SU-DHL-6 (cell line): ENCODE results near the gene KDM1A.

Experiments used
- H2AFZ ChIP-seq: fragments of 200-600 bp; sonication (generic); 2 replicates; pipeline ENCODE4 v1.6.1; 2014; ENCODE audit warnings: low read depth, mild to moderate bottlenecking, moderate library complexity, mixed read lengths, antibody characterized with exemption, low read length; ENCODE audit not compliant: severe bottlenecking
- H3F3A ChIP-seq: fragments of 200-600 bp; shearing (Covaris generic); 2 replicates; pipeline ENCODE4 v1.6.0; 2016; ENCODE audit warnings: antibody characterized with exemption, mild to moderate bottlenecking; ENCODE audit not compliant: insufficient read depth
- H3K27ac ChIP-seq: fragments of 200-600 bp; sonication (generic); 2 replicates; pipeline ENCODE4 v1.5.1; 2016; ENCODE audit warnings: low read depth, mild to moderate bottlenecking, low read length, moderate library complexity, mixed read lengths
- H3K27me3 ChIP-seq: fragments of 200-600 bp; sonication (generic), shearing (Covaris generic); 2 replicates; pipeline ENCODE4 v1.6.0; 2014; ENCODE audit warnings: mild to moderate bottlenecking, low read length
- H3K36me3 ChIP-seq: fragments of 200-600 bp; sonication (generic); 2 replicates; pipeline ENCODE4 v1.6.1; 2014; ENCODE audit warnings: mild to moderate bottlenecking, low read length, mixed read lengths
- H3K4me2 ChIP-seq: fragments of 300-600, 200-600 bp; shearing (Covaris generic), sonication (generic); 2 replicates; pipeline ENCODE4 v1.6.0; 2014; ENCODE audit warnings: low read length, low read depth, mild to moderate bottlenecking; ENCODE audit not compliant: poor library complexity, severe bottlenecking
- H3K4me3 ChIP-seq: fragments of 200-600 bp; sonication (generic); 2 replicates; pipeline ENCODE4 v1.5.1; 2014; ENCODE audit warnings: antibody characterized with exemption, low read length, mild to moderate bottlenecking, mixed read lengths; ENCODE audit not compliant: insufficient read depth, poor library complexity, severe bottlenecking
- H3K79me2 ChIP-seq: fragments of 200-600 bp; sonication (generic); 2 replicates; pipeline ENCODE4 v1.6.1; 2014; ENCODE audit warnings: mild to moderate bottlenecking, low read length, moderate library complexity; ENCODE audit not compliant: insufficient read depth
- H3K9ac ChIP-seq: fragments of 200-600 bp; sonication (generic); 2 replicates; pipeline ENCODE4 v1.7.0; 2014; ENCODE audit warnings: mild to moderate bottlenecking, low read length
- H3K9me2 ChIP-seq: fragments of 200-600 bp; sonication (generic); replicated peaks from 2 replicates; pipeline ENCODE4 v1.6.1; 2014; ENCODE audit warnings: low read length; ENCODE audit not compliant: insufficient read depth
- H3K9me3 ChIP-seq: fragments of 200-600 bp; sonication (generic); 2 replicates; pipeline ENCODE4 v1.6.1; 2014; ENCODE audit warnings: low read length, mixed read lengths; ENCODE audit not compliant: insufficient read depth
- H4K20me1 ChIP-seq: fragments of 200-600 bp; sonication (generic); 2 replicates; pipeline ENCODE4 v1.6.1; 2014; ENCODE audit warnings: low read depth, mild to moderate bottlenecking, antibody characterized with exemption, low read length, moderate library complexity, mixed read lengths
- EZH2phosphoT487 ChIP-seq: fragments of 200-600 bp; sonication (generic), shearing (Covaris generic); conservative IDR thresholded peaks from 2 replicates; pipeline ENCODE4 v1.6.1; 2018; ENCODE audit warnings: mild to moderate bottlenecking, antibody characterized with exemption, low read length, moderate library complexity, mixed read lengths
- TF ChIP-seq, protein P1 (sequence below): fragments of 200-600 bp; sonication (generic); IDR thresholded peaks from one replicate; pipeline ENCODE4 v1.5.1; 2017; ENCODE audit warnings: antibody characterized with exemption, mild to moderate bottlenecking, low read length, moderate library complexity; ENCODE audit not compliant: insufficient read depth, poor library complexity, severe bottlenecking

Gene KDM1A

DNA sequence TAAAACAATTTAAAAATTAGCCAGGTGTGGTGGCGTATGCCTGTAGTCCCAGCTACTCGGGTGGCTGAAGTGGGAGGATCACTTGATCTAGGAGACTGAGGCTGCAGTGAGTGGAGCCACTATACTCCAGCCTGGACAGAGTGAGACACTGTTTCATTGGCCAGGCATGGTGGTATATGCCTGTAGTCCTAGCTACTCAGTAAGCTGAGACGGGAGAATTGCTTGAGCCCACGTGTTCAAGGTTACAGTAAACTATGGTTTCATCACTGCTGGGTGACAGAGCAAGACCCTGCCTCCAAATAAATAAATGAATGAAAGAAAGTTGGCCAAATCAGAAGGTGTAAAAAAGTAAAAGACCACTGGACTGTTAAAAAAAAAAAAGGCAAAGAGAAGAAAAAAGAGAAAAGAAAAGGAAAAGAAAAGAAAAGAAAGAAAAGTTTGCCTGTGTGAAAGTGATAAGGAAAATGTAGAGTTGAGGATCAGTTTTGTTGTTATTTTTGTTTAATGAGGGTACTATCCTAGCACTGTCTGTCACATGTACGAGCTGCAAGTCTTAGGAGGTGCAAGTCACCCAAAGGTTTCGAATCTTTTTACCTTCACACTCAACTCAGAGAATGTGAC is 97.1 kb downstream of the KDM1A start:
- Histone ChIP-seq H3K27me3 (no peaks in the 10 kb centered on the region), H3K9ac (no peak overlapping the region), H2AFZ (no peak overlapping the region), H3F3A (no peaks in the 10 kb centered on the region), H3K36me3 (no peaks in the 10 kb centered on the region), H3K9me2 (no peaks in the 10 kb centered on the region), H4K20me1 (no peaks in the 10 kb centered on the region), H3K79me2 (no peaks in the 10 kb centered on the region), H3K4me2 (no peak overlapping the region), H3K4me3 (no peak overlapping the region), H3K27ac (no peak overlapping the region), H3K9me3 (no peaks in the 10 kb centered on the region)
- TF ChIP-seq, protein P1, sequence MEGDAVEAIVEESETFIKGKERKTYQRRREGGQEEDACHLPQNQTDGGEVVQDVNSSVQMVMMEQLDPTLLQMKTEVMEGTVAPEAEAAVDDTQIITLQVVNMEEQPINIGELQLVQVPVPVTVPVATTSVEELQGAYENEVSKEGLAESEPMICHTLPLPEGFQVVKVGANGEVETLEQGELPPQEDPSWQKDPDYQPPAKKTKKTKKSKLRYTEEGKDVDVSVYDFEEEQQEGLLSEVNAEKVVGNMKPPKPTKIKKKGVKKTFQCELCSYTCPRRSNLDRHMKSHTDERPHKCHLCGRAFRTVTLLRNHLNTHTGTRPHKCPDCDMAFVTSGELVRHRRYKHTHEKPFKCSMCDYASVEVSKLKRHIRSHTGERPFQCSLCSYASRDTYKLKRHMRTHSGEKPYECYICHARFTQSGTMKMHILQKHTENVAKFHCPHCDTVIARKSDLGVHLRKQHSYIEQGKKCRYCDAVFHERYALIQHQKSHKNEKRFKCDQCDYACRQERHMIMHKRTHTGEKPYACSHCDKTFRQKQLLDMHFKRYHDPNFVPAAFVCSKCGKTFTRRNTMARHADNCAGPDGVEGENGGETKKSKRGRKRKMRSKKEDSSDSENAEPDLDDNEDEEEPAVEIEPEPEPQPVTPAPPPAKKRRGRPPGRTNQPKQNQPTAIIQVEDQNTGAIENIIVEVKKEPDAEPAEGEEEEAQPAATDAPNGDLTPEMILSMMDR, result no peak
- no peak for TF ChIP-seq EZH2phosphoT487

DNA sequence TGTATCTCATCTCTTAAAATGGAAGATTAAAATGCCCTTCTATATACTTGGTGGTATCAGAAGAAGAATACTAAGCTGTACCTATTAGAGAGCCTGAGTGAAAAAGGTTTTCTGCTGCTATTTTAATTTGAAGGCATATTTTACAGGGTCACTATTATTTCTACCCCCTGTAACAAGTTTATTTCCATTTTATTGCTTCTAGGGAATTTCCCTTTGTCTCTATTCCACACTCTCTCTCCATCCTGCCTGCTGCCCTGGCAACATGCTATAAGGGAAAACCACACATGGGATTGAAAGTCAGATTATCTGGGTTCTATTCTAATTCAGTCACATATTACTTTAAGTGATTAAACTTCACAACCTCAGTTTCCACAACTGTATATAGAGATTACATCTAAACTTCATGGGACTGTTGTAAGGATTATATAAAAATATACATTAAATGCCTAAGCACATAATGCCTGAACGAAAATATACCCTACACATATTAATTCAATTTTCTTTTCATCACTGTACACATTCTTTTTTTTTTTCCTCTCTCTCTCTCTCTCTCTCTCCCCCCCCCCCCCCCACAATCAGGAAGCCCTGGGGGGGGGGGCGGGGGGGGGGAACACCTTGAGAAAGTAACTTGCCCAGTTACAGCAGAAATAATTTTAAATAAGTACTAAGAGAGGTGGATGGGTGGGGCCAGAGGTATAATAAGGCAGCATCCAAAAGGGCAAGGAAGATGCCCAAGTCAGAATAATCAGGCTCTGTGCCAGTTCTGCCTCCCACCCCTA is 97.8 kb downstream of the KDM1A start:
- no peaks in the 10 kb centered on the region for H3K9me3 ChIP-seq
- no peak overlapping the region for H2AFZ ChIP-seq
- TF ChIP-seq, protein P1, result no peak
- no peak for TF ChIP-seq EZH2phosphoT487
- H3F3A ChIP-seq, result no peaks in the 10 kb centered on the region
- no peaks in the 10 kb centered on the region for H3K27me3 ChIP-seq
- H3K4me3 ChIP-seq, result no peak overlapping the region
- H3K9me2 ChIP-seq, result no peaks in the 10 kb centered on the region
- no peaks in the 10 kb centered on the region for H4K20me1 ChIP-seq
- no peak overlapping the region for H3K4me2 ChIP-seq
- H3K79me2 ChIP-seq, result no peaks in the 10 kb centered on the region
- no peaks in the 10 kb centered on the region for H3K36me3 ChIP-seq
- H3K27ac ChIP-seq, result no peak overlapping the region
- no peak overlapping the region for H3K9ac ChIP-seq

- H3K4me3 ChIP-seq, result no peak overlapping the region
- TF ChIP-seq EZH2phosphoT487, result no peak
- TF ChIP-seq, protein P1, result no peak
- H3K9me2 ChIP-seq, result no peaks in the 10 kb centered on the region
- no peak overlapping the region for H3K9ac ChIP-seq
- no peaks in the 10 kb centered on the region for H3K27me3 ChIP-seq
- H3K36me3 ChIP-seq, result no peaks in the 10 kb centered on the region
- no peaks in the 10 kb centered on the region for H3F3A ChIP-seq
- H4K20me1 ChIP-seq, result no peaks in the 10 kb centered on the region
- no peak overlapping the region for H2AFZ ChIP-seq
- H3K79me2 ChIP-seq, result no peaks in the 10 kb centered on the region
- no peak overlapping the region for H3K4me2 ChIP-seq
- no peaks in the 10 kb centered on the region for H3K9me3 ChIP-seq
- no peak overlapping the region for H3K27ac ChIP-seq
Observed at GRCh38 chr1:23118407-23118806, 99.1 kb downstream of the KDM1A start.
